ENCODE results near the gene ACAA1.
"Not testable (repeated sequence)": the region's sequence is repeated elsewhere in the genome, so short reads cannot be mapped to it uniquely, and the experiment has no call there.

ACAA1 gene

GRCh38 chr3:38136777-38137614, at the start of gene ACAA1:
Gene ACAA1, minus strand, starts transcription at chr3:38137127. Its CDS starts 92 bp downstream, at chr3:38137035.
- DNase-seq (ENCODE audit: low read depth in 2 of 3, low spot score in 1 of 3): peak; percentile 97 to 99 (median 97)

- no peak for DNase-seq (ENCODE audit: low read depth in 2 of 3, low spot score in 1 of 3)
Observed at GRCh38 chr3:38177181-38177580, 40.3 kb upstream of the ACAA1 start.

- no peak for DNase-seq (ENCODE audit: low read depth in 2 of 3, low spot score in 1 of 3)
Observed at GRCh38 chr3:38173834-38174418, 37.0 kb upstream of the ACAA1 start.

- no peak for DNase-seq (ENCODE audit: low read depth in 2 of 3, low spot score in 1 of 3)
Observed at GRCh38 chr3:38171622-38172021, 34.7 kb upstream of the ACAA1 start.

GRCh38 chr3:38170722-38171121, 33.8 kb upstream of the ACAA1 start:
- no peak for DNase-seq (ENCODE audit: low read depth in 2 of 3, low spot score in 1 of 3)

- no peak for DNase-seq (ENCODE audit: low read depth in 2 of 3, low spot score in 1 of 3)
Observed at GRCh38 chr3:38169027-38169317, 32.0 kb upstream of the ACAA1 start.

- no peak for DNase-seq (ENCODE audit: low read depth in 2 of 3, low spot score in 1 of 3)
Observed at GRCh38 chr3:38168151-38169026, 31.5 kb upstream of the ACAA1 start.

- no peak for DNase-seq (ENCODE audit: low read depth in 2 of 3, low spot score in 1 of 3)
Observed at GRCh38 chr3:38167591-38167990, 30.7 kb upstream of the ACAA1 start.

GRCh38 chr3:38165722-38166387, 28.9 kb upstream of the ACAA1 start:
- DNase-seq (ENCODE audit: low read depth in 2 of 3, low spot score in 1 of 3): no peak

- DNase-seq (ENCODE audit: low read depth in 2 of 3, low spot score in 1 of 3): peak; percentile 93 to 96 (median 94)
Observed at GRCh38 chr3:38164952-38165721, 28.2 kb upstream of the ACAA1 start, which contains the start of gene OXSR1. Gene OXSR1, plus strand, starts transcription at chr3:38165537. Its CDS starts 340 bp downstream, at chr3:38165877.

GRCh38 chr3:38164643-38164951, 27.7 kb upstream of the ACAA1 start:
- DNase-seq (ENCODE audit: low read depth in 2 of 3, low spot score in 1 of 3): no peak

GRCh38 chr3:38163841-38164642, 27.1 kb upstream of the ACAA1 start:
- no peak for DNase-seq (ENCODE audit: low read depth in 2 of 3, low spot score in 1 of 3)

- DNase-seq (ENCODE audit: low read depth in 2 of 3, low spot score in 1 of 3): no peak
Observed at GRCh38 chr3:38163117-38163840, 26.4 kb upstream of the ACAA1 start.

GRCh38 chr3:38160704-38161103, 23.8 kb upstream of the ACAA1 start:
- not testable (repeated sequence) for DNase-seq (ENCODE audit: low read depth in 2 of 3, low spot score in 1 of 3)

- no peak for DNase-seq (ENCODE audit: low read depth in 2 of 3, low spot score in 1 of 3)
Observed at GRCh38 chr3:38158472-38158871, 21.5 kb upstream of the ACAA1 start.

- no peak for DNase-seq (ENCODE audit: low read depth in 2 of 3, low spot score in 1 of 3)
Observed at GRCh38 chr3:38157595-38157994, 20.7 kb upstream of the ACAA1 start.

- no peak for DNase-seq (ENCODE audit: low read depth in 2 of 3, low spot score in 1 of 3)
Observed at GRCh38 chr3:38157117-38157516, 20.2 kb upstream of the ACAA1 start.

GRCh38 chr3:38155825-38156224, 18.9 kb upstream of the ACAA1 start:
- DNase-seq (ENCODE audit: low read depth in 2 of 3, low spot score in 1 of 3): no peak

- no peak for DNase-seq (ENCODE audit: low read depth in 2 of 3, low spot score in 1 of 3)
Observed at GRCh38 chr3:38154625-38155255, 17.8 kb upstream of the ACAA1 start.
